ENCODE measurements around the gene DCAF5.

- TF ChIP-seq CTCF (conservative IDR thresholded peaks at IDR 0.05; ENCODE audit: low read depth, low read length) (no peak), EZH2 (IDR thresholded peaks at IDR 0.05; ENCODE audit: borderline replicate concordance, low read depth, low read length, poor library complexity, severe bottlenecking) (no peak)
These were observed 135.2 kb downstream of the DCAF5 start for GRCh38 chr14:69017706-69018105.

Data from A673 (cell line).